ENCODE data around the gene NRCAM. TPM values are rescaled to one million over a fixed set of nuclear protein-coding genes. Genes with fewer than 3 reads are reported as not detected.
A peak's percentile ranks its signal among the peaks of the same experiment; 100 is the strongest.
"Not testable (repeated sequence)": the region's sequence is repeated elsewhere in the genome, so short reads cannot be mapped to it uniquely, and the experiment has no call there.

Gene NRCAM
- total and polyA plus RNA-seq, 2 of the 13 experiments (the other 11 are each of a cell fraction or from before 2014, with no cell fraction given), result 0.31 to 0.33 TPM

- ChIA-PET POLR2A (no interaction called here), CTCF (ENCODE audit: low intra/inter-chr PET ratio, low total read pairs) (no interaction called here)
- ATAC-seq, result no peak
Observed at GRCh38 chr7:108395426-108395825, 60.8 kb downstream of the NRCAM start.

GRCh38 chr7:108393097-108393496 lies 63.1 kb downstream of the NRCAM start:
- 38% methylated on average over 4 of the region's 10 CpGs for whole genome bisulfite sequencing (ENCODE audit: low lambda C conversion rate)
- POLR2A ChIA-PET; BruUV-seq (replicated peaks): not testable (repeated sequence)
- peak; percentile 23 for TF ChIP-seq CTCF (CRISPR knock-in tag; IDR thresholded peaks at IDR 0.05)
- TF ChIP-seq MTA1 (CRISPR knock-in tag; IDR thresholded peaks at IDR 0.05; ENCODE audit: borderline replicate concordance), result peak; percentile 69; the same call in 1 of the 2 replicates
- peak; percentile 58 for TF ChIP-seq ARID5B (CRISPR knock-in tag; IDR thresholded peaks at IDR 0.05)

More at GRCh38 chr7:108395426-108395825, 60.8 kb downstream of the NRCAM start:
- Histone ChIP-seq H3K4me1 (ENCODE audit: insufficient read depth, low read length) (no peaks in the 10 kb centered on the region), H4K20me1 (ENCODE audit: insufficient read depth, low read length) (no peaks in the 10 kb centered on the region), H3K27me3 (ENCODE audit: control insufficient read depth in 1 of 2, insufficient read depth in 2 of 2, low read length in 2 of 2) (no peaks in the 10 kb centered on the region; a peak in 1 of 5 replicates), H3K36me3 (replicated peaks in 1 of 2; ENCODE audit: control insufficient read depth in 1 of 2, insufficient read depth in 2 of 2, low read length in 2 of 2) (no peaks in the 10 kb centered on the region), H3K4me2 (ENCODE audit: low read depth, low read length) (no peak overlapping the region), H2AFZ (ENCODE audit: low read length) (no peak overlapping the region), H3K27ac (ENCODE audit: extremely low read length, insufficient read depth, low read length) (no peak overlapping the region), H3K9ac (ENCODE audit: insufficient read depth, low read depth, low read length) (no peak overlapping the region), H3K79me2 (ENCODE audit: insufficient read depth, low read length) (no peaks in the 10 kb centered on the region), H3K4me3 (replicated peaks in 1 of 3; ENCODE audit: insufficient read depth in 1 of 3, low read depth in 2 of 3, low read length in 3 of 3) (no peak overlapping the region), H3K9me3 (ENCODE audit: low read length) (no peaks in the 10 kb centered on the region)
- intact Hi-C loops (cut with micrococcal nuclease; ENCODE audit: unreplicated experiment) (no loop called here), in situ Hi-C loops (cut with HindIII; ENCODE audit: extremely low pct_ligation_motif_present, low pct_unique_long_range_greater_than_20kb) (no loop called here)
- DNase-seq (ENCODE audit: low spot score), result no peak
- FAIRE-seq, result no peak
- TF ChIP-seq ZNF639 (CRISPR knock-in tag; conservative IDR thresholded peaks at IDR 0.05) (no peak), HNF4G (IDR thresholded peaks at IDR 0.05; ENCODE audit: borderline replicate concordance, low read depth, low read length) (no peak), HNF4G (CRISPR knock-in tag; IDR thresholded peaks at IDR 0.05; ENCODE audit: borderline replicate concordance, low read depth) (no peak), HOXA7 (CRISPR knock-in tag; IDR thresholded peaks at IDR 0.05) (no peak)
- no TSS peak for BruUV-seq (replicated peaks)

More at GRCh38 chr7:108393097-108393496, 63.1 kb downstream of the NRCAM start:
- H3K4me1 ChIP-seq (ENCODE audit: insufficient read depth, low read length); H3K9me3 ChIP-seq (ENCODE audit: low read length); H3K79me2 ChIP-seq (ENCODE audit: insufficient read depth, low read length); H3K27ac ChIP-seq (ENCODE audit: extremely low read length, insufficient read depth, low read length); H3K36me3 ChIP-seq (replicated peaks in 1 of 2; ENCODE audit: control insufficient read depth in 1 of 2, insufficient read depth in 2 of 2, low read length in 2 of 2); in situ Hi-C loops (cut with HindIII; ENCODE audit: extremely low pct_ligation_motif_present, low pct_unique_long_range_greater_than_20kb); FAIRE-seq; CTCF ChIA-PET (ENCODE audit: low intra/inter-chr PET ratio, low total read pairs); H3K9ac ChIP-seq (ENCODE audit: insufficient read depth, low read depth, low read length); intact Hi-C loops (cut with micrococcal nuclease; ENCODE audit: unreplicated experiment); H3K27me3 ChIP-seq (ENCODE audit: control insufficient read depth in 1 of 2, insufficient read depth in 2 of 2, low read length in 2 of 2); H2AFZ ChIP-seq (ENCODE audit: low read length); H3K4me3 ChIP-seq (replicated peaks in 1 of 3; ENCODE audit: insufficient read depth in 1 of 3, low read depth in 2 of 3, low read length in 3 of 3); H4K20me1 ChIP-seq (ENCODE audit: insufficient read depth, low read length); DNase-seq (ENCODE audit: low spot score): not testable (repeated sequence)
- peak overlapping the region; percentile 23; the same call in 1 of the 2 replicates for H3K4me2 ChIP-seq (ENCODE audit: low read depth, low read length)
- ATAC-seq, result peak; percentile 51

Data from HepG2 (cell line).